HEK293T (cell line): ENCODE results near the gene TLR6.

ENCODE experiments used
- ARNT ChIP-seq: fragments of 450-650 bp; IDR thresholded peaks from 2 replicates; pipeline ENCODE4 v1.6.1; 2017; ENCODE audit warnings: mild to moderate bottlenecking
- FOXK2 ChIP-seq: fragments of 450-650 bp; IDR thresholded peaks from 2 replicates; pipeline ENCODE4 v1.6.1; 2016; ENCODE audit warnings: mild to moderate bottlenecking
- HDGF ChIP-seq: fragments of 450-650 bp; IDR thresholded peaks from 2 replicates; pipeline ENCODE4 v1.6.1; 2017; ENCODE audit warnings: antibody characterized with exemption, borderline replicate concordance
- SP1 ChIP-seq: fragments of 450-650 bp; IDR thresholded peaks from 2 replicates; pipeline ENCODE4 v1.6.1; 2017
- SUZ12 ChIP-seq: fragments of 450-650 bp; IDR thresholded peaks from 2 replicates; pipeline ENCODE4 v1.6.1; 2016; ENCODE audit warnings: mild to moderate bottlenecking

GRCh38 chr4:38904682-38905081, 48.1 kb upstream of the TLR6 start:
- TF ChIP-seq SP1 (no peak), HDGF (no peak), FOXK2 (no peak), SUZ12 (no peak), ARNT (no peak)
